ENCODE results near the gene FGF11. TPM values are rescaled to one million over a fixed set of nuclear protein-coding genes. Genes with fewer than 3 reads are reported as not detected.
A peak's percentile ranks its signal among the peaks of the same experiment; 100 is the strongest.

The FGF11 gene
- total RNA-seq, 4 donors from 2014 or later = 0.13 to 1.0 (median 0.42) TPM; not detected in 1

DNA sequence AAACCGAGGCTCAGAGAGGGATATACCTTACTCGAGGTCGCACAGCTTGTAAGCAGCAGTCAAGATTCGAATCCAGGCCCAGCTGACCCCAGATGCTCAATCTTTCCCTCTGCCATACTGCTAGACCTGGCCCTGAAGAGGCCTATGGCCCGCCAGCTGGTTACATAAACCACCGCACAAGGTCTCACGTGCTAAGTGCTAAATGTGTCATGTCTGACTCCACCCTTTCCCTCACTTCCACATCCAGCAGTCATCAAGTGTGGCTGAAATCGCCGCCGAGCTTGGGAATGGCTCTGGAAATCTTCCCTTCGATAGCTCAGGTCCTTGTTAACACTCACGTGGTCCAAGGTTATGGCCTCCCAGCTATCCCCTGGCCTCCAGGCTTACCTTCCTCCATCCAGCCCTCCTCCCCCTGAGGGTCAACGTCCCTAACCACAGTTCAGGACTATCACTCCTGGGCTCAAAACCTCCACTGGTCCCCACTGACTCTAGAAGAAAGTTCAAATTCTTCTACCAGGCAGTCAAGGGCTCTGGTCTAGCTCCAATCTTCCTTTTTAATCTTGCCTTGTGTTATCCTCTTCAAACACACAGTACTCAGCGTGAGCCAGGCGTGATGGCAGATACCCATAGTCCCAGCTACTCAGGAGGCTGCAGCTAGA, 36.6 kb downstream of the FGF11 start:
- H3K9me3 ChIP-seq = no peaks in the 10 kb centered on the region
- no peaks in the 10 kb centered on the region for H3K36me3 ChIP-seq
- H3K4me3 ChIP-seq = no peak overlapping the region
- WGBS, 2 donors (ENCODE audit: low coverage in 1 of 2) = 15 to 40% methylated on average over 5 to 15 of the region's 15 CpGs
- no peaks in the 10 kb centered on the region for H3K27me3 ChIP-seq
- H3K4me1 ChIP-seq = peaks cover 4 to 89% (median 36%) of the 10 kb centered on the region in 3 donors
- peak overlapping the region; percentile 39 to 100 (median 100) for H3K27ac ChIP-seq
- TF ChIP-seq EP300 (IDR thresholded peaks at IDR 0.05) (no peak), POLR2AphosphoS5 (IDR thresholded peaks at IDR 0.05) (peak; percentile 61)
- ATAC-seq = peak; percentile 68

DNA sequence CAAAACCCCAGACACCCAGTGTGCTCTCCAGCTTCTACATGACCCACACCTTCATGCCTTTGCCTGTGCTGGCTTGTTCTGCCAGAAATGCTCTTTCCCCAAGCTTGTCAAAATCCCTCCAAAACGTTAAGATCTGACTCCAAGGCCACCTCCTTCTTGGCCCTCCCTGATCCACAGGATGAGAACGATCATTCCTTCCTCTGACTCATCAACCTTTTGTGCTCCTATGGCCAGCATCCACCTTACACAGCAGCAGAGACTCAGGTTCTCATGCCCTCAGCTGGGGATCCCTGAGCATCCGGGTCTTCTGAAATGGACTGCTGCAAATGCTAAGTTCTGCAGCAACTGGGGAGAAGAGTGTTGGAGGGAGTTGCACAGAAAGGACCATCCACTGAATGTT, 37.2 kb downstream of the FGF11 start:
- no peaks in the 10 kb centered on the region for H3K36me3 ChIP-seq
- no peaks in the 10 kb centered on the region for H3K27me3 ChIP-seq
- H3K27ac ChIP-seq = peak overlapping the region; percentile 39 to 100 (median 100)
- TF ChIP-seq POLR2AphosphoS5 (IDR thresholded peaks at IDR 0.05) (no peak), EP300 (IDR thresholded peaks at IDR 0.05) (no peak), POLR2A (IDR thresholded peaks at IDR 0.05) (no peak)
- TF ChIP-seq, protein P1, sequence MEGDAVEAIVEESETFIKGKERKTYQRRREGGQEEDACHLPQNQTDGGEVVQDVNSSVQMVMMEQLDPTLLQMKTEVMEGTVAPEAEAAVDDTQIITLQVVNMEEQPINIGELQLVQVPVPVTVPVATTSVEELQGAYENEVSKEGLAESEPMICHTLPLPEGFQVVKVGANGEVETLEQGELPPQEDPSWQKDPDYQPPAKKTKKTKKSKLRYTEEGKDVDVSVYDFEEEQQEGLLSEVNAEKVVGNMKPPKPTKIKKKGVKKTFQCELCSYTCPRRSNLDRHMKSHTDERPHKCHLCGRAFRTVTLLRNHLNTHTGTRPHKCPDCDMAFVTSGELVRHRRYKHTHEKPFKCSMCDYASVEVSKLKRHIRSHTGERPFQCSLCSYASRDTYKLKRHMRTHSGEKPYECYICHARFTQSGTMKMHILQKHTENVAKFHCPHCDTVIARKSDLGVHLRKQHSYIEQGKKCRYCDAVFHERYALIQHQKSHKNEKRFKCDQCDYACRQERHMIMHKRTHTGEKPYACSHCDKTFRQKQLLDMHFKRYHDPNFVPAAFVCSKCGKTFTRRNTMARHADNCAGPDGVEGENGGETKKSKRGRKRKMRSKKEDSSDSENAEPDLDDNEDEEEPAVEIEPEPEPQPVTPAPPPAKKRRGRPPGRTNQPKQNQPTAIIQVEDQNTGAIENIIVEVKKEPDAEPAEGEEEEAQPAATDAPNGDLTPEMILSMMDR (IDR thresholded peaks at IDR 0.05) = no peak
- no peak for ATAC-seq
- H3K4me1 ChIP-seq = peaks cover 4 to 87% (median 36%) of the 10 kb centered on the region in 3 donors
- peak overlapping the region in 1 of 2 donors; percentile 100 for H3K4me3 ChIP-seq
- WGBS, 2 donors (ENCODE audit: low coverage in 1 of 2) = 16 to 25% methylated on average over 2 to 3 of the region's 3 CpGs
- no peaks in the 10 kb centered on the region for H3K9me3 ChIP-seq

DNA sequence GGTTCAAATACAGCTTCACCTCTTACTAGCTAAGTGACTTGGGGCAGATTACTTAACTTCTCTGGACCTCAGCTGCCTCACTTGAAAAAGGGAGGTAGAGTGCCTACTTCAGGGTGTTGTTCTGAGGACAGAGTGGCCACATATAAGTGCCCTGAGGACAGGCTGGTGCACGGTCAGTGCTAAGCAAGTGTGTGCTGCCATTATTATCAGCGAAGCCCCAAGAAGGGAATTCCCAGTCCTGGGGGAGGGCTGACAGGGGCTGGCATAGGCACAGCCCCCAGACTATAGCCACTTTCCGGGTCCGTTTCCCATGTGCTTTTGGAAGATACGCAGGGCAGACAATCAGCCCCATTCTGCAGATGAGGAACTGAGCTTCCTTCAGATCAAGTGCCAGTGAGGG, 37.6 kb downstream of the FGF11 start:
- no CpG with 5 or more reads among the region's 5 CpGs for WGBS, 2 donors (ENCODE audit: low coverage in 1 of 2)
- TF ChIP-seq POLR2A (IDR thresholded peaks at IDR 0.05) (no peak), POLR2AphosphoS5 (IDR thresholded peaks at IDR 0.05) (no peak), EP300 (IDR thresholded peaks at IDR 0.05) (no peak)
- TF ChIP-seq, protein P1 (IDR thresholded peaks at IDR 0.05) = no peak
- Histone ChIP-seq H3K36me3 (no peaks in the 10 kb centered on the region), H3K27ac (peak overlapping the region; percentile 99 to 100 (median 100)), H3K4me3 (peak overlapping the region; percentile 96 to 100), H3K27me3 (no peaks in the 10 kb centered on the region), H3K4me1 (peaks cover 4 to 87% (median 36%) of the 10 kb centered on the region in 3 donors), H3K9me3 (no peaks in the 10 kb centered on the region)
- no peak for ATAC-seq

DNA sequence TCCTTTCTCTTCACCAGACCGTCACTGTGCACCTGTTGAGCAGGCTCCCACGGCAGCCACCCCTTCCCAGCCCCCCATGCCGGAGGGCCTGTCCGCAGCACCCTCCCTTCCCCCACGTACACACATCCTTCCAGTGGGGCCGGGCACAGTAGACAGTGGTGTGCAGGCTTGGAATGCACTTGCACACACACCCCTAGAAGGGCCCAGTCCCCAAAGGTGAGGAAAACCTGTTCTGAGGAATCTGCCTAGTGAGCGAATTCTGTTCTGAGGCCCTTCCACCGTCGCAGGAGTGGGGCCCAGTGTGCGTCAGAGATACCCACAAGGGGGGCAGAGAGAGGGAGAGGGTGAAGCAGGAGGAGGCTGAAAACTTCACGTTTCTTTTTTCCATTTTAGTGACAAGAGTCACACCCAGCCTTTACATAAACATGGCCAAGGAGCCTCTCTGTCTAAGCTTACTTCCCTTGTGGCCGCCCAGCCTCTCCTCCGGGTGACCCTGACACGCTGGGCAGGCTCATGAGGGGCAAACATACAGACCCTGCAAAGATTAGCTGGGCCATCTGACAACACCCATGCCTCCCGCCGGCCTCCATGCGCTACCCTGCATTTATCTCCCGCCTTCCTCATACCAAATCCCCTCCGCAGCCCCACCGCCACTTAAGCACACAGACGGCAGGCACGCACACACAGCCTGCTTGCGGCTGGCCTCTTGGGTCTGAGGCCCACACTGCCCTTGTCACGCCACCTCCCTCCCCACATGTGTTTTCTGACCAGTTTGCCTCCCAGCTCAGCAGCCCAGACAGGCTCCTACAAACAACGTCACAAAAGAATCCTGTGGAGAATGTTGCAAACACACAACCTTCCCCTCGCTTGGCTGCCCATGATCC, 38.3 kb downstream of the FGF11 start:
- TF ChIP-seq POLR2A (IDR thresholded peaks at IDR 0.05) = peak; percentile 21 to 32
- TF ChIP-seq POLR2AphosphoS5 (IDR thresholded peaks at IDR 0.05) = peak; percentile 30
- TF ChIP-seq EP300 (IDR thresholded peaks at IDR 0.05) = no peak
- TF ChIP-seq, protein P1 (IDR thresholded peaks at IDR 0.05) = no peak
- no peaks in the 10 kb centered on the region for H3K27me3 ChIP-seq
- H3K9me3 ChIP-seq = no peaks in the 10 kb centered on the region
- H3K4me1 ChIP-seq = peaks cover 4 to 87% (median 37%) of the 10 kb centered on the region in 3 donors
- peak overlapping the region; percentile 96 to 100 for H3K4me3 ChIP-seq
- no peaks in the 10 kb centered on the region for H3K36me3 ChIP-seq
- WGBS, 2 donors (ENCODE audit: low coverage in 1 of 2) = 8 to 13% methylated on average over 11 to 20 of the region's 26 CpGs
- peak overlapping the region; percentile 99 to 100 (median 100) for H3K27ac ChIP-seq
- peak; percentile 34 for ATAC-seq
